Measurements from ENCODE around the gene RNF212B. TPM values are rescaled to one million over a fixed set of nuclear protein-coding genes. Genes with fewer than 3 reads are reported as not detected.

Gene RNF212B
- total and polyA plus RNA-seq, 2 of the 13 experiments (the other 11 are each of a cell fraction or from before 2014, with no cell fraction given) = 0.05 TPM; not detected in 1

GRCh38 chr14:23320584-23321571, 83.1 kb downstream of the RNF212B start, which contains the start of gene PABPN1 (continued):
- TF ChIP-seq ZNF784 (CRISPR knock-in tag; IDR thresholded peaks at IDR 0.05; ENCODE audit: borderline replicate concordance) (peak; percentile 99), FOXA3 (CRISPR knock-in tag; IDR thresholded peaks at IDR 0.05) (peak; percentile 78), CCDC6 (CRISPR knock-in tag; IDR thresholded peaks at IDR 0.05) (no peak), ZNF33B (CRISPR knock-in tag; IDR thresholded peaks at IDR 0.05) (peak; percentile 65; the same call in 1 of the 2 replicates), HOXA5 (CRISPR knock-in tag; IDR thresholded peaks at IDR 0.05) (peak; percentile 88; the same call in 1 of the 2 replicates), HOXA7 (CRISPR knock-in tag; IDR thresholded peaks at IDR 0.05) (no peak), SSRP1 (CRISPR knock-in tag; IDR thresholded peaks at IDR 0.05) (0 out of 2 replicates have a peak, but pooled peaks have one; percentile 21), NFE2L1 (CRISPR knock-in tag; IDR thresholded peaks at IDR 0.05; ENCODE audit: borderline replicate concordance) (peak; percentile 91), MBD4 (IDR thresholded peaks at IDR 0.05; ENCODE audit: borderline replicate concordance, low read length) (no peak), PCBP2 (optimal IDR thresholded peaks at IDR 0.05; ENCODE audit: low read depth, low read length, poor library complexity, severe bottlenecking) (no peak), KAT7 (CRISPR knock-in tag; IDR thresholded peaks at IDR 0.05; ENCODE audit: borderline replicate concordance) (peak; percentile 91), TFDP1 (CRISPR knock-in tag; IDR thresholded peaks at IDR 0.05; ENCODE audit: borderline replicate concordance) (peak; percentile 95), CENPBD1 (CRISPR knock-in tag; IDR thresholded peaks at IDR 0.05; ENCODE audit: borderline replicate concordance, low read depth) (no peak), MIER2 (CRISPR knock-in tag; IDR thresholded peaks at IDR 0.05) (peak; percentile 89), POGK (CRISPR knock-in tag; conservative IDR thresholded peaks at IDR 0.05) (peak; percentile 91), ATRX (CRISPR knock-in tag; IDR thresholded peaks at IDR 0.05; ENCODE audit: borderline replicate concordance) (no peak; the same call in 1 of the 2 replicates), ZNF331 (CRISPR knock-in tag; IDR thresholded peaks at IDR 0.05) (peak; percentile 90), THYN1 (CRISPR knock-in tag; IDR thresholded peaks at IDR 0.05; ENCODE audit: borderline replicate concordance, low read depth) (no peak), ZNF510 (CRISPR knock-in tag; IDR thresholded peaks at IDR 0.05; ENCODE audit: low read depth) (0 out of 2 replicates have a peak, but pooled peaks have one; percentile 78), NCOA5 (CRISPR knock-in tag; IDR thresholded peaks at IDR 0.05) (peak; percentile 81; the same call in 1 of the 2 replicates), FIP1L1 (IDR thresholded peaks at IDR 0.05; ENCODE audit: borderline replicate concordance, insufficient read depth, low read depth, low read length) (peak; percentile 96; the same call in 1 of the 2 replicates), ZNF451 (CRISPR knock-in tag; IDR thresholded peaks at IDR 0.05) (peak; percentile 94), ZNF781 (CRISPR knock-in tag; IDR thresholded peaks at IDR 0.05; ENCODE audit: borderline replicate concordance, not compliant biosample characterization) (peak; percentile 97)

Data from HepG2 (cell line).